Measurements from ENCODE around the gene NDRG3.
A peak's percentile ranks its signal among the peaks of the same experiment; 100 is the strongest.

Gene NDRG3

GRCh38 chr20:36606158-36607066, 139.5 kb downstream of the NDRG3 start:
- DNase-seq (ENCODE audit: low spot score), result no peak

- peak; percentile 97 for DNase-seq (ENCODE audit: low spot score)
Measured at GRCh38 chr20:36605399-36606157, 140.3 kb downstream of the NDRG3 start, which contains the start of gene RAB5IF. Gene RAB5IF (plus strand): TSS chr20:36605779. CDS start chr20:36605952, 173 bp downstream.

- DNase-seq (ENCODE audit: low spot score), result peak; percentile 43
Measured at GRCh38 chr20:36604952-36605398, 140.9 kb downstream of the NDRG3 start.

Measured in Ammon's horn (tissue), 1 donor.